ENCODE results near the gene HS3ST6.

DNA sequence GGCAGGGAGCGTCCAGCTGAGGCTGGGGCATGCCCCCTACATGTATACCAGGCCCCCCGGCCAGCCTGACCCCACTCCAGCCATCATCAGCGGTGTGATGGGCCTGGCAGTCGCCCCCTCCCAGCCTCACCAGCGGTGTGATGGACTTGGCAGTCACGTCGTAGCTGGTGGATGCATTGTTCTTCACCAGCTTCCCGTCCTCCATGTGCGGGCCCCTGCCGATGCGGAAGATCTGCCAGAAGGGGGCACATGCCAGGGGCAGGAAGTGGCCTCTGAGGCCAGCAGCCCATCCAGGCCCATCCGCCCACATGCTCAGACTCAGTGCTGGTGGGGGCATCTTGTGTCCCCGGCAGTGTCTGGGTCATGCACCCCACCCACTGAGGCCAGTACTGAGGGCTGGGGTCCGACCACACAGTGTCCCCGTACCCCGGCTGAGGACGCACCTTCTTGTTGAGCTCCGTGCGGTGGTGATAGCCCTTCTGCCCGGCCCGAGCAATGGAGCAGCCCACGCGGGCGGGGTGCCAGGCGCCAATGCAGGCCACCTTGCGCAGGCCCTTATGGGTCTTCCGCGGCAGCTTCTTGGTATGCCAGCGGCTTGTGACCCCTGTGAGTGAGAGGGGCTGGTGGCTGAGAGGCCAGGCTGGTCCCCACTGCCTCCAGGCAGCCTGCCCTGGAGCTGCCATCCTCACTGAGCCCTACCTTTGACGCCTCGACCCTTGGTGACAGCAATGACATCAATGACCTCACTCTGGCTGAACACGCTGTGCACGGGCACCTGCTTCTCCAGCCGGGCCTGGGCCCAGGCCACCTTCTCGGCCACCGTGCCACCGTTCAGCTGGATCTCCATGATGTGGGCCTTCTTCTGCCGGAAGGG is 28.5 kb upstream of the HS3ST6 start:
- TF ChIP-seq CTCF (IDR thresholded peaks at IDR 0.05; ENCODE audit: low read length) (no peak), EZH2 (IDR thresholded peaks at IDR 0.05; ENCODE audit: borderline replicate concordance, low read length) (no peak)
